ENCODE data around the gene ANTXRL.

Gene ANTXRL

DNA sequence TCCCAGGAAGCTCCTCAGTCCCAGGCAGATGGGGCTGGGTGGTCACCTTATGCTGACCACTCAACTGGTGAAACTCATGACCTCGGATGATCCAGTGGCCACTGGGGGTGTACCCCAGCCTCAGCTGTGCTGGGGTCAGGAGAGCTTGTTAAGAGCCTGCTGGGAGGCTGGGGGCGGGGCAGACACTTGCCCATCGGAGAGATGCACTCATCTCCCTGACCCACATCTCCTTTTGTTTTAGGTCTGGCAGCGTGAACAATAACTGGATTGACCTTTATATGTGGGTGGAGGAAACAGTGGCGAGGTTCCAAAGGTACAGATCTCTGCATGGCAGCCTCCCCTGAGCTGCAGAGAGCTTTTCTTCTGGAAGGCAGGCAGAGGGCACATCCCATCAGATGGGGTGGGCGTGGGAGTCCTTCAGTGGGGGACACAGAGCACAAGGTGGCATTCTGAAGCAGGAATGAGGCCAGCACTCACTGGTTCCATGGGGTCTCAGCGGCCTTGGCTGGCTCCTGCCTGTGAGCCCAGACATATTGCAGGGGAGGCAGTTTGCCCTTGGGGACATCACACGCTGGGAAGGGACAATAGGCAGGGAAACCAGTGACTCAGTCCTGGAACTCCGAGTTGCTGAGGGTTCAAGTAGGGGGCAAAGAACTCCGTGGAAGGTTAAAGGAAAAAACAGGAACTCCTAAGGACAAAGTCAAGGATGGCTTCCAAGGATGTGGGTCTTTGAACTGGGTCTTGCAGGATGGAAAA is 5.2 kb downstream of the ANTXRL start:
- no peaks in the 10 kb centered on the region for H3K36me3 ChIP-seq (ENCODE audit: control insufficient read depth, insufficient read depth, low read length)
- H3K27me3 ChIP-seq (ENCODE audit: insufficient read depth, low read length, poor library complexity): no peaks in the 10 kb centered on the region
- no peak overlapping the region for H3K4ac ChIP-seq (ENCODE audit: low read depth, low read length)
- no peak overlapping the region for H4K8ac ChIP-seq (ENCODE audit: low read depth, low read length)
- no peak overlapping the region for H3K9ac ChIP-seq (ENCODE audit: low read length)
- H3K4me1 ChIP-seq (ENCODE audit: control insufficient read depth, low read depth, low read length): peaks cover 7% of the 10 kb centered on the region
- WGBS (ENCODE audit: extremely low coverage, insufficient coverage, low lambda C conversion rate): no CpG with 5 or more reads among the region's 10 CpGs
- no peak overlapping the region for H2BK15ac ChIP-seq (replicated peaks; ENCODE audit: low read depth)
- no peak overlapping the region for H3K4me2 ChIP-seq (ENCODE audit: low read length)
- no peaks in the 10 kb centered on the region for H3K79me2 ChIP-seq (ENCODE audit: control insufficient read depth, insufficient read depth, low read length)
- H3K23ac ChIP-seq (ENCODE audit: low read length): no peak overlapping the region
- no peak overlapping the region for H3K27ac ChIP-seq (ENCODE audit: low read depth, low read length)
- H3K18ac ChIP-seq (ENCODE audit: low read length): no peak overlapping the region
- H3K56ac ChIP-seq (ENCODE audit: low read length): no peak overlapping the region
- H2BK5ac ChIP-seq (ENCODE audit: low read length): no peak overlapping the region
- H2BK120ac ChIP-seq (ENCODE audit: low read depth, low read length): no peak overlapping the region
- no peak overlapping the region for H3K4me3 ChIP-seq (ENCODE audit: low read length)
- DNase-seq: peak; percentile 48
- H4K5ac ChIP-seq (ENCODE audit: low read length): no peak overlapping the region
- H3K79me1 ChIP-seq (ENCODE audit: low read length): no peaks in the 10 kb centered on the region
- peak overlapping the region; percentile 16 for H2AK5ac ChIP-seq (ENCODE audit: low read length)

DNA sequence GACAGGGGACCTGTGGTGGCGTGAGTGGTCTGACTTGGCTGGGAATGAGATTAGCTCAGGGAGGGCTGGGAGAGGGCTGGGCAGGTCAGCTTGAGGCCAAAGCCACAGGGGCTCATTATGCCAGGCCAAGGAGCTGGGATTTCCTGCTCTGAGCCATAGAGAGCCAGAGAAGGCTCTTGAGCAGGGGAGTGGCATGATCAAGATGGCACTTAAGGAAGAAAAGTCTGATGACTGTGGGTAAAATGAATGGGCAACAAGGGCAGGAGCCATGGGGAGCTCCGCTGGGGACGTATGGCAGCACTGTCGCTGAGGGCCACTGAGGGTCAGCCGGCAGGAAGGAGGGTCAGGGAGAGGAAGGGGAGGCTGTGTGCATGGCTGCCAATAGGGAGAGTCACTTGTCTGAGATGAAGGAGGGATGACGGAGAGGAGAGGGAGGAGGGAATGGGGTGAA is 5.8 kb downstream of the ANTXRL start:
- Histone ChIP-seq H3K9ac (ENCODE audit: low read length) (no peak overlapping the region), H2BK120ac (ENCODE audit: low read depth, low read length) (no peak overlapping the region), H3K79me2 (ENCODE audit: control insufficient read depth, insufficient read depth, low read length) (no peaks in the 10 kb centered on the region), H3K23ac (ENCODE audit: low read length) (no peak overlapping the region), H3K18ac (ENCODE audit: low read length) (no peak overlapping the region), H4K5ac (ENCODE audit: low read length) (no peak overlapping the region), H3K27me3 (ENCODE audit: insufficient read depth, low read length, poor library complexity) (no peaks in the 10 kb centered on the region), H4K8ac (ENCODE audit: low read depth, low read length) (no peak overlapping the region), H3K56ac (ENCODE audit: low read length) (no peak overlapping the region), H3K27ac (ENCODE audit: low read depth, low read length) (no peak overlapping the region), H3K4me1 (ENCODE audit: control insufficient read depth, low read depth, low read length) (peaks cover 7% of the 10 kb centered on the region), H3K4ac (ENCODE audit: low read depth, low read length) (no peak overlapping the region), H3K4me2 (ENCODE audit: low read length) (no peak overlapping the region), H3K4me3 (ENCODE audit: low read length) (no peak overlapping the region), H2BK5ac (ENCODE audit: low read length) (no peak overlapping the region), H2AK5ac (ENCODE audit: low read length) (no peak overlapping the region), H3K36me3 (ENCODE audit: control insufficient read depth, insufficient read depth, low read length) (no peaks in the 10 kb centered on the region), H3K79me1 (ENCODE audit: low read length) (no peaks in the 10 kb centered on the region), H2BK15ac (replicated peaks; ENCODE audit: low read depth) (no peak overlapping the region)
- DNase-seq: no peak
- WGBS (ENCODE audit: extremely low coverage, insufficient coverage, low lambda C conversion rate): no CpG with 5 or more reads among the region's 6 CpGs

DNA sequence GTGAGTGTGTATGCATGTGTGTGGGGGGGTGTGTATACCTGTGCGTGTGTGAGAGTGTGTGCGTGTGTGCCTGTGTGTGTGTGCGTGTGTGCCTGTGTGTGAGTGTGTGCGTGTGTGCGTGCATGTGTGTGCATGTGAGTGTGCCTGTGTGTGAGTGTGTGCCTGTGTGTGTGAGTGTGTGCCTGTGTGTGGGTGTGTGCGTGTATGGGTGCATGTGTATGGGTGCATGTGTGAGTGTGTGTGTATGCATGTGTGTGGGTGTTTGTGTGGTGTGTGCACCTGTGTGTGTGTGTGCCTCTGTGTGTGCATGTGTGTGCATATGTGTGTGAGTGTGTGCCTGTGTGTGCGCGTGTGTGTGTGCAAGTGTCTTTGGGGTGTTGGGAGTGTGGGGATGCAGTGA is 6.4 kb downstream of the ANTXRL start:
- no peak overlapping the region for H3K27ac ChIP-seq (ENCODE audit: low read depth, low read length)
- DNase-seq: no peak
- no peaks in the 10 kb centered on the region for H3K36me3 ChIP-seq (ENCODE audit: control insufficient read depth, insufficient read depth, low read length)
- H3K27me3 ChIP-seq (ENCODE audit: insufficient read depth, low read length, poor library complexity): no peaks in the 10 kb centered on the region
- H3K18ac ChIP-seq (ENCODE audit: low read length): no peak overlapping the region
- H3K79me2 ChIP-seq (ENCODE audit: control insufficient read depth, insufficient read depth, low read length): no peaks in the 10 kb centered on the region
- H3K4me2 ChIP-seq (ENCODE audit: low read length): no peak overlapping the region
- peaks cover 7% of the 10 kb centered on the region for H3K4me1 ChIP-seq (ENCODE audit: control insufficient read depth, low read depth, low read length)
- H3K4me3 ChIP-seq (ENCODE audit: low read length): no peak overlapping the region
- peak overlapping the region; percentile 7 for H3K23ac ChIP-seq (ENCODE audit: low read length)
- H3K79me1 ChIP-seq (ENCODE audit: low read length): no peaks in the 10 kb centered on the region
- no peak overlapping the region for H2BK15ac ChIP-seq (replicated peaks; ENCODE audit: low read depth)
- no CpG with 5 or more reads among the region's 8 CpGs for WGBS (ENCODE audit: extremely low coverage, insufficient coverage, low lambda C conversion rate)
- no peak overlapping the region for H2BK5ac ChIP-seq (ENCODE audit: low read length)
- no peak overlapping the region for H2AK5ac ChIP-seq (ENCODE audit: low read length)
- H4K8ac ChIP-seq (ENCODE audit: low read depth, low read length): no peak overlapping the region
- no peak overlapping the region for H3K4ac ChIP-seq (ENCODE audit: low read depth, low read length)
- no peak overlapping the region for H4K5ac ChIP-seq (ENCODE audit: low read length)
- no peak overlapping the region for H3K9ac ChIP-seq (ENCODE audit: low read length)
- H3K56ac ChIP-seq (ENCODE audit: low read length): no peak overlapping the region
- H2BK120ac ChIP-seq (ENCODE audit: low read depth, low read length): no peak overlapping the region

DNA sequence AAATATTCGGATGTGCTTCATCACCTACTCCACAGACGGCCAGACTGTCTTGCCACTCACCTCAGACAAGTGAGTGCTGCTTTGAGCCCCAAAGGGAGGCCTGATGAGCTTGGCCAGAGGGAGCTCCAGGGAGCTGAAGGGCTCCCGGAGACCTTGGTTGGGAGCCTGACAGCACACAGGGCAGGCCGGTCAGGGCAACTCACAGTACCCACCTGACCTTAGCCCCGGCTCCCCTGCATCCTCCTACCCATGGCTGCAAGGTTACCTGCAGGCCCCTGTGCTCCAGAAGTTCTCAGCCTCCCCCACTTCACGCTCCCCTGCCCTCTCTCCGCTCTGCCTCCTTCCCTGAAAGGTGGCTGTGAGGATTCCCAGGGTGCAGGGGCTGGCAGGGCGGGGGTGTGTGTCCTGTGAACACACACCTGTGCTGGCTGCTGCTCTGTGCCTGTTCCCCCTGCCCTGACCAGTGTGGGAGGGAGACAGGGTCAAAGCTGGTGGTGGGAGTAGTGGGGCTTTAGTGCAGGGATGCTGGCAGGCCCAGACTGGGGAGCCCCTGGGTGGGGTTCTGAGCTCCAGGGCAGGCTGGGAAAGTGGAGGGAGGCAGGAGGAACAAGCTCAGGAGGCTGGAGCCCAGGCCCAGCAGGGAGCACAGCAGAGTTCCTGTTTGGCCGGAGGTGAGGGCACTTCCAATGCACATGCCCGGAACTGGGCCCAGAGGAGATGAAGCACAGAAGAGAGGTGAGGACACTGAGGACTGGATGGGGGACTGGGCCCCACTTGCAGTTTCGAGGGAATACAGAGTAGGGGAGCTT is 7.2 kb downstream of the ANTXRL start:
- Histone ChIP-seq H3K9ac (ENCODE audit: low read length) (no peak overlapping the region), H2BK5ac (ENCODE audit: low read length) (no peak overlapping the region)
- no peak for DNase-seq

DNA sequence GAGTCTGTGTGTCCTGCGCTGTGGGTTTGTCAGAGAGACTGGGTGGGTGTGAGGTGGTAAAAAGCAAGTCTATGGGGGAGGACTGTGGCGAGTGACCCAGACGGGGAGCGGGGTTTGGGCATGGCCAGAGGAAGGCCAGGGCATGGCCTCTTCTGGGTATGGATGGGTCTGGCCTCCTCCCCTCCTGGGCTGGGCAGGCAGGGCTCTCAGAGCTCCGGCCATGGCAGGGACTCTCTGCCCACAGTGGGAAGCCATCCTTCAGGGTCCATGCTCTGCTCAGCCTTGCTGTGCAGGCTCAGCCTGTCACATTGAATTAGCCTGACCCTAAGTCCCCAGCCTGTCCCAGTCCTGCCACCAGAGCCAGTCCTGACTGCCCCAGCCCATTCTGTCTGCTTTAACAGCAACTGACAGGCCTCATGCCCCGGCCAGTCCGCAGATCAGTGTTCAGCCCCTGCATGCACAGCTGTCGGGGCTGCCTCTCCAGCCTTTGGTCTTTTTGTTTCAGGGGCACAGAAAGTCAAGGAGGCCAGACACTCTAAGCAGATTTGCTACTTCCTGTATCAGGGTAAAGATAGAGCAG is 7.9 kb downstream of the ANTXRL start:
- no peak overlapping the region for H3K27ac ChIP-seq (ENCODE audit: low read depth, low read length)
- no peak overlapping the region for H3K9ac ChIP-seq (ENCODE audit: low read length)
- DNase-seq: no peak
- H2AK5ac ChIP-seq (ENCODE audit: low read length): no peak overlapping the region
- no peak overlapping the region for H3K4me3 ChIP-seq (ENCODE audit: low read length)
- H3K18ac ChIP-seq (ENCODE audit: low read length): no peak overlapping the region
- H4K5ac ChIP-seq (ENCODE audit: low read length): no peak overlapping the region
- no peak overlapping the region for H2BK15ac ChIP-seq (replicated peaks; ENCODE audit: low read depth)
- no peak overlapping the region for H4K8ac ChIP-seq (ENCODE audit: low read depth, low read length)
- H3K56ac ChIP-seq (ENCODE audit: low read length): no peak overlapping the region
- peaks cover 7% of the 10 kb centered on the region for H3K4me1 ChIP-seq (ENCODE audit: control insufficient read depth, low read depth, low read length)
- H3K23ac ChIP-seq (ENCODE audit: low read length): no peak overlapping the region
- H2BK120ac ChIP-seq (ENCODE audit: low read depth, low read length): no peak overlapping the region
- H3K4me2 ChIP-seq (ENCODE audit: low read length): no peak overlapping the region
- no peaks in the 10 kb centered on the region for H3K79me1 ChIP-seq (ENCODE audit: low read length)
- H3K4ac ChIP-seq (ENCODE audit: low read depth, low read length): no peak overlapping the region
- H3K36me3 ChIP-seq (ENCODE audit: control insufficient read depth, insufficient read depth, low read length): no peaks in the 10 kb centered on the region
- no peak overlapping the region for H2BK5ac ChIP-seq (ENCODE audit: low read length)
- H3K79me2 ChIP-seq (ENCODE audit: control insufficient read depth, insufficient read depth, low read length): no peaks in the 10 kb centered on the region
- H3K27me3 ChIP-seq (ENCODE audit: insufficient read depth, low read length, poor library complexity): no peaks in the 10 kb centered on the region
- no CpG with 5 or more reads among the region's 8 CpGs for WGBS (ENCODE audit: extremely low coverage, insufficient coverage, low lambda C conversion rate)

More for the DNA sequence above, 7.2 kb downstream of the ANTXRL start:
- Histone ChIP-seq H4K5ac (ENCODE audit: low read length) (no peak overlapping the region), H3K56ac (ENCODE audit: low read length) (no peak overlapping the region), H3K79me1 (ENCODE audit: low read length) (no peaks in the 10 kb centered on the region), H3K23ac (ENCODE audit: low read length) (no peak overlapping the region), H2AK5ac (ENCODE audit: low read length) (no peak overlapping the region), H2BK120ac (ENCODE audit: low read depth, low read length) (no peak overlapping the region), H3K27me3 (ENCODE audit: insufficient read depth, low read length, poor library complexity) (no peaks in the 10 kb centered on the region), H3K4me3 (ENCODE audit: low read length) (no peak overlapping the region), H3K4me1 (ENCODE audit: control insufficient read depth, low read depth, low read length) (peaks cover 7% of the 10 kb centered on the region), H2BK15ac (replicated peaks; ENCODE audit: low read depth) (no peak overlapping the region), H3K4ac (ENCODE audit: low read depth, low read length) (no peak overlapping the region), H3K27ac (ENCODE audit: low read depth, low read length) (no peak overlapping the region), H3K36me3 (ENCODE audit: control insufficient read depth, insufficient read depth, low read length) (no peaks in the 10 kb centered on the region), H3K4me2 (ENCODE audit: low read length) (no peak overlapping the region), H3K18ac (ENCODE audit: low read length) (no peak overlapping the region), H3K79me2 (ENCODE audit: control insufficient read depth, insufficient read depth, low read length) (no peaks in the 10 kb centered on the region), H4K8ac (ENCODE audit: low read depth, low read length) (no peak overlapping the region)
- WGBS (ENCODE audit: extremely low coverage, insufficient coverage, low lambda C conversion rate): no CpG with 5 or more reads among the region's 11 CpGs
